ENCODE measurements around the gene DDX10. TPM values are rescaled to one million over a fixed set of nuclear protein-coding genes. Genes with fewer than 3 reads are reported as not detected.

Gene DDX10
- total and polyA plus RNA-seq, 2 of the 8 experiments (the other 6 are each of a cell fraction or from before 2014, with no cell fraction given): 49.2 to 52.2 TPM

- 91% methylated on average over 2 of the region's 2 CpGs; no CpG with 5 or more reads in 1 of the 2 experiments for WGBS, 2 experiments (ENCODE audit: extremely low coverage in 1 of 2, insufficient coverage in 1 of 2, insufficient read length in 1 of 2, insufficient replicate concordance in 2 of 2, low coverage in 1 of 2, low lambda C conversion rate in 2 of 2, missing lambda C conversion rate in 1 of 2)
- H3K27me3 ChIP-seq (replicated peaks in 1 of 4; ENCODE audit: control insufficient read depth in 3 of 4, extremely low read depth in 1 of 4, insufficient read depth in 3 of 4, low read length in 3 of 4): peaks cover 0 to 1% (median 0%) of the 10 kb centered on the region in 4 experiments; a peak in 1 of 7 replicates
- no peak overlapping the region for H3K56ac ChIP-seq (replicated peaks; ENCODE audit: insufficient read length, low read depth, low read length)
- H2BK15ac ChIP-seq (ENCODE audit: low read length): no peak overlapping the region
- H2BK120ac ChIP-seq (replicated peaks; ENCODE audit: low read depth, low read length): no peak overlapping the region
- H3K9ac ChIP-seq (replicated peaks in 1 of 4; ENCODE audit: extremely low read depth in 1 of 4, low read depth in 3 of 4, low read length in 3 of 4): no peak overlapping the region
- no peak overlapping the region for H2BK20ac ChIP-seq (ENCODE audit: low read length)
- FAIRE-seq: no peak
- no peak overlapping the region for H3K27ac ChIP-seq (ENCODE audit: low read depth, low read length)
- no peak overlapping the region for H3K4ac ChIP-seq (replicated peaks; ENCODE audit: insufficient read length, low read depth, low read length)
- no peak overlapping the region for H3K4me3 ChIP-seq (ENCODE audit: extremely low read depth in 1 of 4, insufficient read depth in 2 of 4, low read depth in 3 of 4, low read length in 4 of 4)
- no peak overlapping the region for H3K23ac ChIP-seq (ENCODE audit: insufficient read length)
- no peaks in the 10 kb centered on the region for H3K9me3 ChIP-seq (ENCODE audit: insufficient read depth in 2 of 2, low read depth in 1 of 2, low read length in 1 of 2)
- H3K4me1 ChIP-seq (replicated peaks in 1 of 4; ENCODE audit: control insufficient read depth in 3 of 4, insufficient read depth in 4 of 4, low read length in 3 of 4): peaks cover 0 to 3% (median 3%) of the 10 kb centered on the region in 4 experiments; a peak in 5 of 7 replicates
- H4K8ac ChIP-seq (ENCODE audit: extremely low read depth, insufficient read depth, low read length): no peak overlapping the region
- no peak overlapping the region for H2AFZ ChIP-seq (ENCODE audit: low read length)
- ChIA-PET POLR2A (ENCODE audit: partially characterized antibody) (no interaction called here), CTCF (ENCODE audit: partially characterized antibody) (interaction anchor here (0.6 to 1.5 kb wide), 6 partner anchors 11 to 176 kb away, joined by 3 to 5 read pairs (median 3); no protein-coding TSS in a partner anchor)
- H3K79me1 ChIP-seq (ENCODE audit: low read depth, low read length): no peaks in the 10 kb centered on the region
- H4K5ac ChIP-seq (ENCODE audit: insufficient read length, low read depth, low read length): no peak overlapping the region
- peaks cover 0 to 3% of the 10 kb centered on the region in 2 experiments for H4K20me1 ChIP-seq (replicated peaks in 1 of 2; ENCODE audit: control insufficient read depth in 1 of 2, insufficient read depth in 2 of 2, low read length in 2 of 2)
- H3K4me2 ChIP-seq (ENCODE audit: insufficient read depth in 1 of 2, low read depth in 2 of 2, low read length in 2 of 2): no peak overlapping the region
- no peaks in the 10 kb centered on the region for H3K36me3 ChIP-seq (ENCODE audit: control insufficient read depth in 2 of 4, insufficient read depth in 4 of 4, low read length in 3 of 4)
- no peaks in the 10 kb centered on the region for H3K23me2 ChIP-seq (ENCODE audit: low read depth, low read length)
- H2BK5ac ChIP-seq (ENCODE audit: low read depth, low read length): no peak overlapping the region
- H2AK5ac ChIP-seq (ENCODE audit: low read depth, low read length): no peak overlapping the region
- DNase-seq (ENCODE audit: low read depth in 1 of 2, low spot score in 2 of 2): no peak
- H3K79me2 ChIP-seq (ENCODE audit: control insufficient read depth in 1 of 2, insufficient read depth in 2 of 2, low read length in 2 of 2): no peaks in the 10 kb centered on the region
- no peak overlapping the region for H4K91ac ChIP-seq (replicated peaks; ENCODE audit: insufficient read length, low read length)
- H3K14ac ChIP-seq (ENCODE audit: insufficient read length): no peak overlapping the region
- no peak overlapping the region for H2BK12ac ChIP-seq (ENCODE audit: low read depth, low read length)
- no peak overlapping the region for H3K18ac ChIP-seq (ENCODE audit: extremely low read depth, low read length)
- TF ChIP-seq ASH2L (IDR thresholded peaks at IDR 0.05; ENCODE audit: low read length): no peak
Observed at GRCh38 chr11:108866781-108867180, 201.9 kb downstream of the DDX10 start.

Measured in H1 (cell line).